ENCODE results near the gene RAB31.

Gene RAB31

DNA sequence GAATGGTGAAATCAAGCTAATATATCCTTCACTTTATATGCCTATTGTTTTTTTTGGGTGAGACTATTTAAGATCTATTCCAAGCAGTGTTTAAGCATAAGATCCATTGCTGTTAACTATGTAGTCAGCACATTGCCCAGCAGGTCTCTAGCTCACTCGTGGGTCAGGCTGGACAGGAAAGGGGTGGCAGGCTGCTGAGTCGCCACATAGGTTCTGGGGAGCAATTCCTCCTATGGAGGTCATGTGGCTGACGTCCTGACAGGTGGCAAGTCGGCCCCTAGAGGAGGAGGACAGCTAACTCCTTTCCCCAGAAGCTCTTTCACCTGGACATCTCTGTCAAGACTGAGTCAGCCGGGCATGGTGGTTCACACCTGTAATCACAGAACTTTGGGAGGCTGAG lies 13.9 kb upstream of the RAB31 start:
- no peak for DNase-seq

DNA sequence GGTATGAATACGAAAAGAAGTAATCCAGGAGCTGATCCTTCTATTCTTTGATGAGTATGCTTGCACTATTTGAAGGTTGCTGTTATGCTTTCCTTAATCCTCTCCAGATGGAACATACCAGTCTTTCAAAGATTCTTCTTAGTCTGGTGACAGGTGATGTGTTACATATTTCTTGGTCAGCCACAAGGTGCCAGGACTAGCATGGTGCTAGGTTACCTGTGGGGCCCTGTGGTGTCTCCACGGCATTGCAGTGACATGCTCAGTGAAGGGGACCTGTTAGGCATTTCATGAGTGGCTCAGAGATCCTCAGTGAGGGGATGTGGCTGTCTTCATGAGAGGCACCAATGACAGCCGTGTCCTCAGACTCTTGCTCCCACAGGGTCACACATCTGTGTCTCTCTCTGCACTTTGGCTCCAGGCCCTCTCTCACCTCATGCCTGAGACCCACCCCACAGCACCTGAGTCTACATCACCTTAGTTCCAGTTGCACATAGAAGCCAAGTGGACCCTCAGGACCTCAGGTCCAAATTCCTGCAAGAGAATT lies 13.1 kb upstream of the RAB31 start:
- no peak for DNase-seq

DNA sequence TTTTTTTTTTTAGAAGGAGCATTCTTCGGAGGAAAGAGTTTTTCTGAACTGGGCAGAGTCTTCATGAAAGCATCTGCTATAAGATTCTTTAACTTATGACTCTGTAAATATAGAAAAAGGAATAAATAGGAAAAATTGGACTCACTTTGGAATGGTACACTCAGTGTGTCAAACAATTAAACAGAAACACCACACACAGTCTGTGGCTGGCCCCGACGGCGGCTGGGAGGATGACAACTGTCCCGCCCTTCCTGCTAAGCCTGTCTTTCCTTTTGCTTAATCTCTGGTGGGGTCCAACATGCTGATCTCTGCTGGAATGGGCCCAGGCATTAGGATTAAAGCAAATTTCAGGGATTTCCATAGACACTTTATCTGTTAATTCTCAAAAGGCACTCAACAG lies 12.5 kb upstream of the RAB31 start:
- no peak for DNase-seq

DNA sequence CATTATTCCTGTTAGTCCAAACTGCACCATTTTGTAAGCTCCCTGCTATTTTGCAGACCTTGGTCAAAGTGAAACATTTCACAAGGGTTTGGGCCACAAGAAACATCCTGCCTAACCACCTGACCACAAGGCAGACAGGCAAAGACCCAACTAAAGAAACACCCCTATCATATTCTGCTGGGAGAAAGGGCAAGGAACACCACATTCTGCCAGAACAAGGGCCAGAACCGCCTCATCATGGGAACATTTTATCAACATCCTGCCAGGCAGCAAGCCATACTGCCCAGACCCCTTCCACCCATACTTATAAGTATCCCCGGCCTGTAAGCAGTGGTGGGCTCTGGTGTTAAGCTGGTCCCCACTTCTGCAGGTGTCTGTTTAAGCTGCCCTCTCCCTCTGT lies 12.0 kb upstream of the RAB31 start:
- DNase-seq = no peak

DNA sequence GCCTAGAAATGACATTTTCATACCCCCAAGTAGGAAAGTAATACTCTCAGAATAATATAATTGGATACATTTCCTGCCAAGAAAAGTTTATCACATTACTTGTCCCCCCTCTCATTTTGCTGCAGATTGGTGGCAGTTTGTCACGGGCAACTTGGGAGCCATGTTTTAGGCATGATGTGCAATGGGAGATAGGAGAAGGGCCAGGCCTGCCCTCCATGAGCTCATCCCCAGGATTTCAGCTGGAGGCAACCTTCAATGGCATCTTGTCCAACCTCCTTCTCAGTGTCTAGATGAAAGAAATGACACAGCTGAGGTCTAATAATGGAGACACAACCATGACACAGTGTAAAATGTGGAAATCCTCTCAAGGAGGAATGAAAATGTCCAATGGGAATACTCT lies 11.4 kb upstream of the RAB31 start:
- no peak for DNase-seq

DNA sequence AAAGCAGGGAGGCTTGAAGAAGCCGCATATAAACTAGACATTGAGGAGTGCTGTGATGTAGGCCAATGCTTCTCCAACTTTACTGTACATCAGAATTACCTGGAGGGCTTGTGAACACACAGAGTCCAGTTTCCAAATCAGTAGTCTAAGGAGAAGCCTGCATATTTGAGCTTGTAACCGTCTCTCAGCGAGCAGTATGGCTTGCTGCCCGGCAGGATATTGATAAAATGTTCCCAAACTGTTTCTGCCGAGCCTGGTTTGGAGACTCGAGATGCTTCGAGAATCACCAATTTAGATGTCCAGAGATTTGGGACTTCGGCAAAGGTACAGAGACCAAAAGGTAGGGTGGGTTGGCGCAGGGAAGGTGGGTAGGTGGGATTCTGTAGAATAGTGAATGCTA lies 11.0 kb upstream of the RAB31 start:
- DNase-seq = no peak

DNA sequence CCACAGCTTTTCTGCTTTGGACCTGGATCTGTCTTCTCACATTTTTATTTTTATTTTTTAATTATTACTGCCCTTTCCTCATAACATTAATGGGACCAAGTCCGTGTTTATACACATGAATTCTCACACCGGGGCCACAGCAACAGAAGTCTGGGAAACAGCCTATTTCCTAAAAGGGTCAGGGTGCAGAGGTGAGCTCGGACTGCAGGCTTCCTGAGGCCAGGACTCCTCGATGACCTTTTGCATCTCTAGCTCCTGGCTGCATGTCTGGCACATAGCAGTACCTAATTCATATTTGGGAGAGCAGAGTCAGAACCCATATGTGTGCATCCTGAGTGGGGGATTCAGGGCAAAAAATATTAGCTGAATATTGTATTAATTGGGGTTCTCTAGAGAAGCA lies 9.6 kb upstream of the RAB31 start:
- no peak for DNase-seq

DNA sequence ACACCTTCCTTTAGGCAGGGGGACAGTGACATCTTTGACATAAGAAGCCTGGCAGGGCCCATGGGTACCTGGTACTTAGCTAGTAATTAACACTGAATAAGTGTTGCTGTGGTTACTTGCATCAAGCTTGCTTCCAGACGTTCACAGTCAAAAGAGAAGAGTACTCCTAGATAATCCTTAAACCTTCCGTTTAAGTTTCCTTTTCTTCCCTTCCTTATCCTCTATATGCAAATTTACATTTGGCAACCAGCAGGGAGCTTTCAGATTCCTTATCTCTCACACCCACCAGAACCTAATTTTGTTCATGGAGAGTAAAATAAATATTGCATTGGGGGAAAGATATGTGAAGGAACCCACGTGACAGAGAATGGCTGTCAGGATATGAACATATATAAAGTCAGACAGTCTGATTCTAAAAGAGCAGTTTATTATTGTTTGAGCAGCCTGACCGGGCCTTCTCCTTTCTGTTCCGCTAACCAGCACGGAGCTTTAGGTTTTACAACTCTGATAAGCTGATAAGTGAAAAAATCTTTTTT lies 7.8 kb upstream of the RAB31 start:
- DNase-seq = no peak

DNA sequence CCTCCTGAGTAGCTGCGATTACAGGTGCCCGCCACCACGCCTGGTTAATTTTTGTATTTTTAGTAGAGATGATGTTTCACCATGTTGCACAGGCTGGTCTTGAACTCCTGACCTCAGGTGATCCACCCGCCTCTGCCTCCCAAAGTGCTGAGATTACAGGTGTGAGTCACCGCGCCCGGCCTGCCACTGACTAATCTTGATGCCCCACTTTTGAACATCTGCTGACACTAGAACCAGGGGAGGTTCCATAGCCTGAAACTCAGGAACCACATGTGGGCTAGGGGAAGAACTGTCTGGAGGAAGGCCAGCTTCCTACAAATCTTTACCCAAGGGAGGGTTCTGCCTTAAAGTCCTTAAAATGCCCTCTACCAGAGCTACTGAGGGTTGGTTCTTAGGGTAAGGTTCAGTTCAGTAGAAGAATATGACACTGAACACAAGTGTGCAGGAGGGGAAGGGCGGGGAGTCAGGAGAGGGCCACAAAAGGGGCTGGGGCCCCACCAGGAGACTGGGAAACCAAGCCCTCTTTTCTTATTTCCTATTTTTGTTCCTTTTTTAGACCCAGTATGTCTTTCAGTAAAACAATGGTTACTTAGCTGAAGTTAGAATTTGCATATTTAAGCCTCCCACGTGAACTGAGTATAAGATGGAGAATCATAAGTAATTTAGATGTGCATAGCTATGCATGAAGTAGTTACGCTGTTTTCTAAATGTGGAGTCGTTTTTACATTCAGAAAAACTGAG lies 6.3 kb upstream of the RAB31 start:
- DNase-seq = no peak

DNA sequence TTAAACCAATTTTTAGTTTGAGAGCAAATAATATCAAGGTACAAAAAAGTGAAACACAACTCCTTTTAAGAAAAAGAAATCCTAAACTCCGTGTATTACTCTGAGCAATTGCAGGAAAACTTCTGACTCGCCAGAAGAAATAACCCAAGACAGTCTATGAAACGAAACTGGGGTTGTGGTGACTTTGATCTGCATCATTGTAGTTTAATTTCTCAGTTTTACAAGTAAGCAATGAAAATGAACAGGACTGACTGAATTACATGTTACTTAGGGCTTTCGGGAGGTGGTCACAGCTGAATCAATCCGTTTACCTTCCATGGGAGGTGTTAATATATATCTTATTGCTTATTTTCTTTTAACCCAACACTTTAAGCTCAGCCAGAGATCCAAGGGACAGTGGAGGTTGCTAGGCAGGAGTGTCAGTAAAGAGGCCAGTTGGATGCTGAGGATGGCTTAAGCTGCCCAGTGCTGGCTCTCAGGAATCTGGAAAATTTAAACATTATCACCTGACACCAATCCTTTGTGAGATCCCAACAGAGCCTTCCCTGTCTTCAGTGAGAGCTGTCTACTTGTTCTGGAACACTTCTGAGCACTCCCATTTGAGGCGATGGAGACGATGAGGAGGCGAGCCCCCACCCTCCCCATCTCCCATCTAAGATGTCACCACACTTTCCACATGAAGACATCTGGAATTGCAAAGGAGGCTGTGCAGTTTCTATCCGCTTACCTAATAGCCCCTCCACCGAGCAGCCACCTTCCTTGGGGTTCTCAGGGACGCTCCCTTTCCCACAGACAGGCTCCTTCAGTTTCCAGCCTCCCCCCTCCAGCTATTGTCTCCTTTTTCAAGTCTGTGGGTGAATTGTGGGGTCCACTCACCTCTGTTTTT lies 3.6 kb upstream of the RAB31 start:
- peak; percentile 56 for DNase-seq

DNA sequence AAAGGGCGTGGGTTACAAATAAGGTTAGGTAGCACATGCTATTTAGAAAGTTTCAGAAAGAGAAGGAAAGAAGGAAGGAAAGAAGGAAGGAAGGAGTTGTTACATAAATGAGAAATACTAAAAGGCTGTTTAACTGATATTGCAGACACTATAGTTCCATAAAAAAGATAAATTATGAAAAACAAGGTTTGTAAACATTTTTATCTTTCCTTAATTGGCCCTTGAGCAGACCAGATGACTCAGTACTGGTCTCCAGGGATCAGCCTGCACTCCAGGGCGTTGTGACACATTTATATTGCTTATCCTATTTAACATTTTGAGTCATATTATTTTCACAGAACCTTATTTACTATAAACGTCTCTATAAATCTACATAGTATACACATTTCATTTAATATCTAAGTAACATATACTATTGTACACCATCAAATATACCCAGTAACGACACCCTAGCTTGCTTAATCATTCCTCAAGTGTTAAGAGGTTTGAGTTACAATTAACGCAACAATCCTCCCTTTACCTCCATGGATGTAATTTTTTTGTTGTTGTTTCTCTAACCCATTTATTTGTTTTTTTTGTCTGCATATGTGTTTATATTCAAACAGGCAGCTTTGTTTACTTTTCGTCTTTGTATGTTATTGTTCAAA lies 2.8 kb upstream of the RAB31 start:
- DNase-seq = no peak

DNA sequence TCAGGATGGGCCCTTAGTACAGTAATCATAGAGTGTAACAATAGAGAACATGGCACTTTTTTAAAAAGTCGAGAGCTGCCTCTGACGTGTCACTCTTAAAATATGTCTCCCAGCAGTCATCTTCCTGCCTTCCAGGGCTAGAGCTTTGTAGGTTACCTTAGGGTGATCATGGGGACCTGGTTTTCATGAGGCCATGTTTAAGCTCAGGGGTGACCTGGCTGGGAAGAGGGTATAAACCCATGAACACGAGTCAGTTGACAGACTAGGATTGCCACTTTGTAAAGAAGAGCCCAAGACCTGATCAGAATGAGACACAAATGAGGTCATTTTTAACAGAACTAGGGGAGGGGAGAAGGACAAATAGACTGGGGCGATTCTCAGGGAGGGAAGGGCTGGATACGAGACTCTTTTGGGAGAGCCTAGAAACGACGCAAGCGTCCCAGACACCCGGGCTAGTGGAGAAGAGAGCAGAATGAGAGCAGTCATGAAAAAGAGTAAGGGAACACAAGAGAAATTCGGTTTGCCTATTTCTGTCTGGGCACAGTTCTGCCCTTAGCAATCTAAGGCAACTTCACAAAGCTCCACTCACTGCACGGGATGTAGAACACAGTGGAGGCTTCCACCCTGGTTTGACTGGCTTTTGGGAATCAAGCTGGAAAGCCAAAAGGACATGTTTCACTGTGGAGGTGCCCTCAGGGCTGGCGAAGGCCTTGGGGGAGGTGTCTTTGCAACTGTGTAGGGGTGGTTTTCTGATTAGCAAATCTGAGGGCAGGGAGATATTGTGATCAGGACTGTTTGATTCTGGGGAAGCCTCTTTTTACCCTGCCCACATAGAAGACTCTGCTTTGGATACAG lies 1.8 kb upstream of the RAB31 start:
- no peak for DNase-seq

DNA sequence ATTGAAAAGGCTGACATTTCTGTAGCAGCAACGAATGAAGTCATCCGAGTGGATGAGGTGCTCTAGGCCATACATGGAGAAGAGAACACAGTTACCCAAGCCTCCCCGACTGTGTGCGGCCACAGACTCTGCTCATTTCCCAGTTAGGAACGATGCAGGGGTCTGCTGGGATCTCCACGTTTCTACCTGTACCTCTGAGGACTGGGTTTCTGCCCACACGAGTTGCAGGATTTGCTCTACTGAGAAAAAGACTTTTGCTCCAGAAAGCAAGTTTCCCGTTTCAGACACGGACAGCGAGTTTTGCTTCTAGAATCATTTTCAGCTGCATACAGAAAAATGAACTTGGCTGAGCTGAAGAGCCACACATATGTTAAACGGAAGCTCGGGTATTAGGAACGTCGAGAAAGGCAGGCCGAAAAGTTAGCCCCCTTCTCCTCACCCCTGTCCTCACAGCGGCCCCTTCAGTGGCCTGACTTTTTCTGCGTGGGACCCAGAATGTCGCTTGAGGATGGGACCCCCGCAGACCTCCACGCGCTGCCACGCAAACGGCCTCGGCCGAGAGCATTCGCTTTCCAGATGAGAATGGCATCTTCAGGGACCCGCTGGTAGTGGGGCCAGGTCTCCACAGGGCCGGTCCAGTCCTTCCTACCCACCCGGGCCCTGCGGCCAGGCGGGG lies 582 bp upstream of the RAB31 start:
- no peak for DNase-seq

DNA sequence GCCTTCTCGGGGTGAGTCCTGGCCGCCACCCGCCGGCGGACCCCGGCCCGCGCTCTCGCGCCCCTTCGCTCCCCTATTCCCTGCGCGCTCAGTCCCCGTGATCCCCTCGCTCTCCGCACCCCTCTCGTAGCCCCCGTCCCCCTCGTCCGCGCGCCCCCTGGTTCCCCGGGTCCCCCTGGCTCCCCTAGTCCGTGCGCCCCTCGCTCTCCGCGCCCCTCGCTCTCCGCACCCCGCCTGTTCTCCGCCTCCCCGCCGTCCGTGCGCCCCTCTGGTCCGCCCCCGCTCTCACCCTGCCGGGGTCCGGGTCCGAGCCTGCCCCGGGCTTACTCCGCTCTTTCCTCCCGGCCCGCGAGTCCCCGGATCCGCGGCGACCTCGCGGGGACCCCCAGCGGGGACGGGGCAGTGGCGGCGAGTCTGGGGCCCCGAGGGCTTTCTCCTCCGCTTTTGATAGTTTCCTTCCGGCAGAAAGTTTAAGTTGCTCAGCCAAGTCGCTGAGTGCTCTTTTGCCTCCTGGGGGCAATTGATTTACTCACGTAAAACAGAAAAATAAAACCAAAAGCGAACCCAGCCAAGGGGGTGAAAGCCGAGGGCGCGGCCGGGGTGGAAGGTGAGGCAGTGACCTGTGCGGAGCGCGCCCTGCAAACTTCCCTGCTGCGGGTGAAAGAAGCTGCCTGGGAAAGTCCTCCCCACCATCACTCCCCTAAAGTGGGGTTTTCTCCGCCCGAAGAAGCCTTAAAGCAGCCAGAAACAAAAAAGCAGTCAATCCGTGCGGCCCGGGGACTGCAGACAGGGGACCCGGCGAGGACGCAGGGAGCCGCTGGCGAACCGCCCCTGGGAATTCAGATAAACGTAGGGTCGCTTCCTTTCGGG lies 568 bp downstream of the RAB31 start:
- peak; percentile 31 for DNase-seq

DNA sequence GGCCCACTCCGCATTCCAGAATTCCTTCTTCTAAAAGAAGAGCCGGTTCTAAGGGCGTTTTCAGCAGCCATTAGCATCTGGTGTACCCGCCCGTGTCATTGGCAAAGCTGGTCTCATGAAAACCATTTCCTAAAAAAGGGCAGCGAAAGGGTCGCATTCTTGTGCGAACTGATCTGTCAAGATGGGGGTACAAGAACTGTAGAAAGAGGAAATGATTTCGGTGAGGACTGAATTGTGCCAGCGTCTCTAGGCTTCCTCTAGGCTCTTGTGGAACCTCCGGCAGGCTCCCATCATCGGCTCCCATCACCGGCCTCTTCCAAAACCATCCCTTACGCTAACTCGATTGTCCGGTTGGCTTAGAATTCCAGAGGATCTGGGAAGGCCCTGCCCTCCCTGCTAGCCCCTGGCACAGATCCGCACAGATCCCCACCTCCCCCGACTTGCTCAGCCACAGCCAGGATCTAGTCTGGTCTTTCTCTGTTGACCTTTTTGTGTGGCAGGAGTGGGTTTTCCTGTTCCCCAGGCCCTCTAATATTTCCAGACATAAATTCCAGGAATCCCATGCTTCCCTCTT lies 1.3 kb downstream of the RAB31 start:
- DNase-seq = no peak

DNA sequence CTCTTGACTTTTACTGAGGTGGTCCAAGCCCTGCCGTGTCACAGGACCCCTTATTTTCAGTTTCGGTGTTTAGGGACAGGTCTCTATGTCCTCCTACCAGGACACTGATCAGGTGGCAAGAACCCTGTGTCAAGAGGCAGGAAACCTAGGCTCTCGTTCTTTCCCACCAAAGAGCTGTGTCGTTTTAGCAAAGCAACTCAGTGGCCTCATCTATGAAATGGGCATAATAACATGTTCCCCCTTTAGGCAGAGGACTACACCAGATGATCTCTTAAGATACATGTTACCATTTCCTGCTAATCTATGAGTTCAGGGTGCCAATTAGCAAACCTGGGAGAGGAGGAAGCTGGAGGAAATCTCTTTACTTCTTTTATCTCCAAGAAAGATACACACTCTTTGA lies 1.9 kb downstream of the RAB31 start:
- no peak for DNase-seq

DNA sequence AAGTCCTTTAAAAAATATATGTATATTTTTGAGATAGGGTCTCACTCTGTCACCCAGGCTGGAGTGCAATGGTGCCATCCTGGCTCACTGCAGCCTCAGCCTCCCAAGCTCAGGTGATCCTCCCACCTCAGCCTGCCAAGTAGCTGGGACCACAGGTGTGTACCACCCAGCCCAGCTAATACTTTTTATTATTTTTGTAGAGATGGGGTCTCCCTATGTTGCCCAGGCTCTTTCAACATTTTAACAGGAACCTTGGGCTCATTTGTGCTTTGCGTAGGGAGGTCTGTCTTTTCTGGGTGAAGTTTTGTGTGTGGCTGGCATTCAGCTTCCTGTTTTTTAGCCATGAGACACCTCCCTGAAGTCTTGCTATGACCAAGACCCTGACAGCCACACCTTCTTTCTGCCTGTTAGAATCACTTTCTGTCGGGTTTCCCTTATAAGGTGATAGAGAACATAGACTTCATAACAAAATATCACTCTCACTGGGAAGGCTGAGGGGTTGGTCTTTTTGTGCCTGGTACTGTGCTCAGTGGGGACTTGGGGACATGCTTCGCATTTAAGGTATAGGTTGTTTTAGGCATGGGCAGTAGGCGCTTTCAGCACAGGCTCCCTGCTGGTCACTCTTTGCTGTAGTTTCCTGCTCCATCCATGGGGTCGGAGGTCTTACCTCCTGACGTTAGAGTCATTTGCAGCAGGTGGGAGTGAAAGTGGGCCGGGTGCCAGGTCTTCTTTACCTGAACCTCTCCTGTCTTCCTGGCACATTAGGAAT lies 3.4 kb downstream of the RAB31 start:
- peak; percentile 83 for DNase-seq

DNA sequence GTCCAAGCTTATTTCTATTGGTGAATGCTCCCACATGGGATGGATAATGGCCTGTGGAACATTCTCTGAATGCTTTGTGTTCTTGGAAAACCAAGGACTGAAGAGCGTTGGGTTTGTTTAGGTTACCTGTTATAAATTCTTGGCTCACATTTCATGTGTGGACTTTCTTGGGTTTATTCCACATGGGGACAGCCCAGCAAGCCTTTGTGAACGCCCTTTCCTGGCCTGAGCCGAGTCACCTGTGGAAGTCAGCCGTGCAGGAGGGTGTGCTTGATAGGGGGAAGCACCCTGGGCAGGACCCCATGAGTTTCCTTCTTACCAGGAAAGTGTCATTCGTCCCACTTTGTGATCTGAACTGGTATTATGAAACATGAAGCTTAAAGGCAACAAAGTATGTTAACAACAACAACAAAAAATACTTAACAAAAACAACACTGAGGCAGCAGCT lies 4.1 kb downstream of the RAB31 start:
- DNase-seq = no peak

DNA sequence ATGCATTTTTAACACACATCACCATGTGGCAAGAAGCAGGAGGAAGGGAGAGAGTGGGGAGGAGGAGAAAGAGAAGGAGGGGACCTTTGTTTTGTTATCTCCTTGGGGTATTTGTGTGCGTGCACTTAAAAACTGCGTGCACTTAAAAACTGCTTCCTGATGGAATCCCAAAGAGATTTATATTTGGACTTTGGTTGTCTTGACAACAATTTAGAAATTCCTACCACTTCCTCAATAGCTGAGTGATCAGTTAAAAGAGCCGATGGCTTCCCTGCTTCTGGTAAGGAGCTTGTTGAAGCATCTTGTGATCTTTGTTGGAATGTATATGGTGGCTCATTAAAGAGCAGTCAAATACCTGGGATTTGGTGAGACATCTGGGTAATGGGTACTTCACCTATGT lies 4.5 kb downstream of the RAB31 start:
- DNase-seq = no peak
